Measurements from ENCODE around the gene FNDC7. TPM values are rescaled to one million over a fixed set of nuclear protein-coding genes. Genes with fewer than 3 reads are reported as not detected.
"Not testable (repeated sequence)": the region's sequence is repeated elsewhere in the genome, so short reads cannot be mapped to it uniquely, and the experiment has no call there.

The FNDC7 gene
- total RNA-seq, 4 donors from 2014 or later = not detected

- Histone ChIP-seq H3K4me1 (no peaks in the 10 kb centered on the region), H3K36me3 (no peaks in the 10 kb centered on the region), H3K9me3 (no peaks in the 10 kb centered on the region), H3K27ac (no peak overlapping the region), H3K27me3 (no peaks in the 10 kb centered on the region), H3K4me3 (no peak overlapping the region)
- intact Hi-C loops (cut with DNase I; ENCODE audit: low total_unique reads) = no loop called here
- DNase-seq = no peak
- TF ChIP-seq CTCF (IDR thresholded peaks at IDR 0.05) = no peak
- TF ChIP-seq POLR2A (IDR thresholded peaks at IDR 0.05) = no peak
These were observed 11.4 kb upstream of the FNDC7 start for GRCh38 chr1:108701176-108701849.

GRCh38 chr1:108702109-108702508 lies 10.6 kb upstream of the FNDC7 start:
- H3K4me1 ChIP-seq; H3K27me3 ChIP-seq; H3K36me3 ChIP-seq; DNase-seq; H3K4me3 ChIP-seq; intact Hi-C loops (cut with DNase I; ENCODE audit: low total_unique reads); H3K27ac ChIP-seq; H3K9me3 ChIP-seq: not testable (repeated sequence)

- intact Hi-C loops (cut with DNase I; ENCODE audit: low total_unique reads) = no loop called here
- no peaks in the 10 kb centered on the region for H3K4me1 ChIP-seq
- TF ChIP-seq CTCF (IDR thresholded peaks at IDR 0.05) (no peak), POLR2A (IDR thresholded peaks at IDR 0.05) (no peak)
These were observed 8.8 kb upstream of the FNDC7 start for GRCh38 chr1:108703939-108704338.

GRCh38 chr1:108704496-108704895 lies 8.2 kb upstream of the FNDC7 start:
- Histone ChIP-seq H3K4me1 (no peaks in the 10 kb centered on the region), H3K36me3 (no peaks in the 10 kb centered on the region), H3K27ac (no peak overlapping the region), H3K27me3 (no peaks in the 10 kb centered on the region), H3K4me3 (no peak overlapping the region), H3K9me3 (no peaks in the 10 kb centered on the region)
- no peak for DNase-seq
- TF ChIP-seq CTCF (IDR thresholded peaks at IDR 0.05) (no peak), POLR2A (IDR thresholded peaks at IDR 0.05) (no peak)
- intact Hi-C loops (cut with DNase I; ENCODE audit: low total_unique reads) = no loop called here

More at GRCh38 chr1:108703939-108704338, 8.8 kb upstream of the FNDC7 start:
- H3K9me3 ChIP-seq = no peaks in the 10 kb centered on the region
- no peak overlapping the region for H3K27ac ChIP-seq
- H3K36me3 ChIP-seq = no peaks in the 10 kb centered on the region
- no peak for DNase-seq
- H3K27me3 ChIP-seq = no peaks in the 10 kb centered on the region
- no peak overlapping the region for H3K4me3 ChIP-seq

GRCh38 chr1:108706643-108707042 lies 6.1 kb upstream of the FNDC7 start:
- DNase-seq = no peak

More at GRCh38 chr1:108706643-108707042, 6.1 kb upstream of the FNDC7 start:
- intact Hi-C loops (cut with DNase I; ENCODE audit: low total_unique reads) = no loop called here
- no peaks in the 10 kb centered on the region for H3K27me3 ChIP-seq
- TF ChIP-seq POLR2A (IDR thresholded peaks at IDR 0.05) (no peak), CTCF (IDR thresholded peaks at IDR 0.05) (no peak)
- H3K4me3 ChIP-seq = no peak overlapping the region
- no peak overlapping the region for H3K27ac ChIP-seq
- no peaks in the 10 kb centered on the region for H3K9me3 ChIP-seq
- H3K36me3 ChIP-seq = no peaks in the 10 kb centered on the region
- no peaks in the 10 kb centered on the region for H3K4me1 ChIP-seq

Measured in uterus (tissue), 4 donors.